HCT116 (cell line): ENCODE results near the gene FRMD3. TPM values are rescaled to one million over a fixed set of nuclear protein-coding genes. Genes with fewer than 3 reads are reported as not detected.

ENCODE experiments used
- ATAC-seq: fragments of 200-7000 bp; cut with Tn5 transposase; 2 replicates; pipeline ENCODE4 v1.9.1; 2020; ENCODE audit warnings: mild to moderate bottlenecking, moderate library complexity
- BruUV-seq: library from RNA; stranded (reverse); fragments of 400-500 nt; replicated peaks from 2 replicates; lab custom pipeline; 2021; lab: Mats Ljungman, UMichigan
- CTCF ChIA-PET: fragments of 300-600 bp; sonication (Branson Sonifier 250); formaldehyde crosslinking; loops from one replicate; lab custom pipeline; 2021; ENCODE audit warnings: antibody characterized with exemption; lab: Charles Lee
- POLR2A ChIA-PET: fragments of 300-600, 350-600 bp; sonication (Branson Sonifier 250); formaldehyde crosslinking; loops from one replicate; lab custom pipeline; 2021; ENCODE audit warnings: antibody characterized with exemption; lab: Charles Lee
- RAD21 ChIA-PET, 2 experiments: fragments of 300-600 bp; sonication (Branson Sonifier 250); formaldehyde crosslinking; loops; one replicate each; lab custom pipeline; 2023; ENCODE audit warnings: low total read pairs in 2 of 2; ENCODE audit not compliant: uncharacterized antibody in 2 of 2, unreplicated experiment in 2 of 2, low non-redundant PET in 1 of 2; lab: Charles Lee
- DNase-seq: peaks from one replicate; pipeline ENCODE4 v3.0.0-alpha.2; 2010; ENCODE audit warnings: low read depth, low spot score
- H2AFZ ChIP-seq: fragments of 200-600 bp; shearing (Covaris generic), sonication (generic); 2 replicates; pipeline ENCODE4 v1.6.1; 2017; ENCODE audit warnings: low read depth, mixed run types, mixed read lengths, antibody characterized with exemption, low read length; ENCODE audit not compliant: poor library complexity, severe bottlenecking
- H3K27ac ChIP-seq: 2 replicates; pipeline ENCODE4 v1.5.1; 2012; ENCODE audit warnings: low read depth, low read length
- H3K27me3 ChIP-seq: fragments of 200-600 bp; sonication (generic); 2 replicates; pipeline ENCODE4 v1.6.1; 2016; ENCODE audit warnings: mixed run types, low read length, mixed read lengths; ENCODE audit not compliant: insufficient read depth
- H3K36me3 ChIP-seq, 2 experiments: fragments of 200-500 bp in 1 of 2; fragments of 200-600 bp in 1 of 2; sonication (Bioruptor generic) in 1 of 2; sonication (generic) in 1 of 2; 2 replicates each; pipeline versions ENCODE4 v1.5.1 to v1.6.1; 2014 to 2016; ENCODE audit warnings: low read length in 2 of 2, inconsistent platforms in 1 of 2, mixed read lengths in 1 of 2, mixed run types in 1 of 2; ENCODE audit not compliant: insufficient read depth in 2 of 2, control insufficient read depth in 1 of 2
- H3K4me1 ChIP-seq, 2 experiments: fragments of 200-600 bp in 1 of 2; sonication (generic) in 1 of 2; 2 replicates each; pipeline versions ENCODE4 v1.5.1 to v1.6.1; 2012 to 2017; ENCODE audit warnings: low read length in 2 of 2, inconsistent platforms in 1 of 2, mild to moderate bottlenecking in 1 of 2, mixed read lengths in 1 of 2, mixed run types in 1 of 2, moderate library complexity in 1 of 2; ENCODE audit not compliant: insufficient read depth in 2 of 2, control insufficient read depth in 1 of 2
- H3K4me2 ChIP-seq: fragments of 200-600 bp; sonication (generic); 2 replicates; pipeline ENCODE4 v1.6.1; 2017; ENCODE audit warnings: mixed run types, low read length, mixed read lengths
- H3K4me3 ChIP-seq, 2 experiments: fragments of 200-600 bp in 1 of 2; sonication (generic) in 1 of 2; replicated peaks in 1 of 2; 2 replicates each; pipeline ENCODE4 v1.5.1; 2011 to 2016; ENCODE audit warnings: low read length in 2 of 2, control low read depth in 1 of 2, low read depth in 1 of 2, mild to moderate bottlenecking in 1 of 2, mixed read lengths in 1 of 2, mixed run types in 1 of 2
- H3K79me2 ChIP-seq: fragments of 200-600 bp; sonication (generic); 2 replicates; pipeline ENCODE4 v1.6.1; 2017; ENCODE audit warnings: mild to moderate bottlenecking, mixed run types, low read length, moderate library complexity, mixed read lengths; ENCODE audit not compliant: insufficient read depth
- H3K9ac ChIP-seq: fragments of 200-600 bp; sonication (generic); 2 replicates; pipeline ENCODE4 v1.6.1; 2016; ENCODE audit warnings: low read length, mixed read lengths
- H3K9me2 ChIP-seq: fragments of 200-600 bp; sonication (generic), shearing (Covaris generic); 2 replicates; pipeline ENCODE4 v1.6.1; 2017; ENCODE audit warnings: mixed run types, mild to moderate bottlenecking, moderate library complexity; ENCODE audit not compliant: insufficient read depth
- H3K9me3 ChIP-seq, 2 experiments: fragments of 200-500 bp in 1 of 2; fragments of 200-600 bp in 1 of 2; sonication (Bioruptor generic) in 1 of 2; sonication (generic) in 1 of 2; 2 replicates each; pipeline ENCODE4 v1.6.1; 2014 to 2017; ENCODE audit warnings: low read length in 2 of 2, mixed read lengths in 2 of 2, inconsistent platforms in 1 of 2, low read depth in 1 of 2, mild to moderate bottlenecking in 1 of 2, mixed run types in 1 of 2, moderate library complexity in 1 of 2; ENCODE audit not compliant: control insufficient read depth in 1 of 2, insufficient read depth in 1 of 2
- H4K20me1 ChIP-seq: fragments of 200-600 bp; sonication (generic), shearing (Covaris generic); 2 replicates; pipeline ENCODE4 v1.6.1; 2017; ENCODE audit warnings: mixed run types, mild to moderate bottlenecking, moderate library complexity; ENCODE audit not compliant: insufficient read depth
- CBX3 ChIP-seq: IDR thresholded peaks from 2 replicates; pipeline ENCODE4 v1.6.1; 2012; ENCODE audit warnings: low read depth
- CEBPB ChIP-seq: IDR thresholded peaks from 2 replicates; pipeline ENCODE4 v1.6.1; 2012; ENCODE audit warnings: low read depth
- CTCF ChIP-seq, 3 experiments: fragments of 200-600 bp in 1 of 3; sonication (generic) in 1 of 3; IDR thresholded peaks in 2 of 3; conservative IDR thresholded peaks in 1 of 3; 2 replicates each; pipeline ENCODE4 v1.5.1; 2012 to 2017; ENCODE audit warnings: low read depth in 2 of 3, low read length in 2 of 3, antibody characterized with exemption in 1 of 3, borderline replicate concordance in 1 of 3, control low read depth in 1 of 3, mild to moderate bottlenecking in 1 of 3, mixed read lengths in 1 of 3, mixed run types in 1 of 3, moderate library complexity in 1 of 3; ENCODE audit not compliant: insufficient read depth in 1 of 3
- ELF1 ChIP-seq: IDR thresholded peaks from 2 replicates; pipeline ENCODE4 v1.6.1; 2012; ENCODE audit warnings: low read depth, borderline replicate concordance
- EZH2phosphoT487 ChIP-seq: fragments of 200-600 bp; IDR thresholded peaks from 2 replicates; pipeline ENCODE4 v1.6.1; 2018; ENCODE audit warnings: antibody characterized with exemption, borderline replicate concordance
- FOSL1 ChIP-seq: IDR thresholded peaks from 2 replicates; pipeline ENCODE4 v1.6.1; 2012; ENCODE audit warnings: low read depth
- MAX ChIP-seq: IDR thresholded peaks from 2 replicates; pipeline ENCODE4 v1.6.1; 2012
- RAD21 ChIP-seq: IDR thresholded peaks from 2 replicates; pipeline ENCODE4 v1.6.1; 2012; ENCODE audit warnings: low read depth, mild to moderate bottlenecking
- SP1 ChIP-seq: IDR thresholded peaks from 2 replicates; pipeline ENCODE4 v1.6.1; 2012; ENCODE audit warnings: low read depth
- TCF7L2 ChIP-seq: IDR thresholded peaks from 2 replicates; pipeline ENCODE4 v1.7.0; 2011; ENCODE audit warnings: borderline replicate concordance, inconsistent platforms; ENCODE audit not compliant: insufficient read depth, insufficient read length; ENCODE audit errors: extremely low read depth
- ZBTB33 ChIP-seq: IDR thresholded peaks from 2 replicates; pipeline ENCODE4 v1.6.1; 2011; ENCODE audit warnings: mild to moderate bottlenecking, low read length, moderate library complexity; ENCODE audit not compliant: insufficient replicate concordance; ENCODE audit errors: extremely low read depth
- ZFX ChIP-seq: fragments of 450-650 bp; IDR thresholded peaks from 2 replicates; pipeline ENCODE4 v1.6.1; 2017
- intact Hi-C: fragments of 100-400 bp; cut with micrococcal nuclease; formaldehyde crosslinking; loops from 2 replicates; pipeline ENCODE4 v1.10.0; 2022
- total RNA-seq: library from RNA; stranded (reverse); gene quantifications from one replicate; pipeline ENCODE4 v1.2.1, GENCODE V29; 2021; ENCODE audit not compliant: unreplicated experiment

Gene FRMD3
- total RNA-seq, 1 experiment from 2014 or later = 0.89 TPM

GRCh38 chr9:83514767-83515166, 23.4 kb downstream of the FRMD3 start:
- CTCF ChIA-PET = no interaction called here
- POLR2A ChIA-PET = no interaction called here
- Histone ChIP-seq H2AFZ (no peak overlapping the region), H3K79me2 (no peaks in the 10 kb centered on the region), H4K20me1 (no peaks in the 10 kb centered on the region), H3K9ac (no peak overlapping the region), H3K27ac (no peak overlapping the region), H3K9me3 (no peaks in the 10 kb centered on the region), H3K4me3 (no peak overlapping the region), H3K4me2 (no peak overlapping the region), H3K4me1 (no peaks in the 10 kb centered on the region), H3K27me3 (peaks cover 8% of the 10 kb centered on the region; the same call in 1 of the 2 replicates), H3K36me3 (no peaks in the 10 kb centered on the region), H3K9me2 (no peaks in the 10 kb centered on the region)
- DNase-seq (no peak), ATAC-seq (no peak)
- TF ChIP-seq MAX (no peak), SP1 (no peak), EZH2phosphoT487 (no peak), CEBPB (no peak), ZFX (no peak), TCF7L2 (no peak), ELF1 (no peak), CTCF (IDR thresholded peaks at IDR 0.05 in 2 of 3, conservative IDR thresholded peaks at IDR 0.05 in 1 of 3; ENCODE audit: borderline replicate concordance in 1 of 3, insufficient read depth in 1 of 3, low read depth in 2 of 3, low read length in 2 of 3) (no peak), FOSL1 (no peak), CBX3 (no peak), ZBTB33 (no peak), RAD21 (no peak)
- RAD21 ChIA-PET = no interaction called here
- BruUV-seq = no TSS peak
- intact Hi-C loops = no loop called here
